H9 (cell line): ENCODE results near the gene TMEM91. TPM values are rescaled to one million over a fixed set of nuclear protein-coding genes. Genes with fewer than 3 reads are reported as not detected.
A peak's percentile ranks its signal among the peaks of the same experiment; 100 is the strongest.

Source experiments
- DNase-seq: peaks from one replicate; pipeline ENCODE4 v3.0.0-alpha.2; 2017
- H2AFZ ChIP-seq: one replicate; pipeline ENCODE4 v1.6.1; 2013; ENCODE audit warnings: mild to moderate bottlenecking, low read length, control low read depth, moderate library complexity
- H2AK5ac ChIP-seq: 2 replicates; pipeline ENCODE4 v1.6.1; 2013; ENCODE audit warnings: low read length, control low read depth, mixed read lengths; ENCODE audit not compliant: insufficient read length
- H2BK120ac ChIP-seq: one replicate; pipeline ENCODE4 v1.6.1; 2013; ENCODE audit warnings: low read depth, mild to moderate bottlenecking, low read length, control low read depth, inconsistent platforms; ENCODE audit not compliant: poor library complexity, severe bottlenecking
- H2BK12ac ChIP-seq: 2 replicates; pipeline ENCODE4 v1.6.1; 2013; ENCODE audit warnings: low read length, control low read depth, mixed read lengths, low read depth; ENCODE audit not compliant: insufficient read length
- H2BK15ac ChIP-seq: 2 replicates; pipeline ENCODE4 v1.6.1; 2013; ENCODE audit warnings: low read depth, low read length, control low read depth
- H2BK20ac ChIP-seq: one replicate; pipeline ENCODE4 v1.6.1; 2013; ENCODE audit warnings: low read depth, mild to moderate bottlenecking, low read length, control low read depth, inconsistent platforms; ENCODE audit not compliant: poor library complexity, severe bottlenecking
- H2BK5ac ChIP-seq: 2 replicates; pipeline ENCODE4 v1.6.1; 2013; ENCODE audit warnings: low read length, control low read depth, mixed read lengths; ENCODE audit not compliant: insufficient read length
- H3K14ac ChIP-seq: 2 replicates; pipeline ENCODE4 v1.6.1; 2013; ENCODE audit warnings: low read length, control low read depth; ENCODE audit not compliant: insufficient read depth
- H3K18ac ChIP-seq: 2 replicates; pipeline ENCODE4 v1.6.1; 2013; ENCODE audit warnings: low read depth, mild to moderate bottlenecking, mixed read lengths, low read length, control low read depth; ENCODE audit not compliant: insufficient read length
- H3K23ac ChIP-seq: 2 replicates; pipeline ENCODE4 v1.6.1; 2013; ENCODE audit warnings: low read length, control low read depth, mixed read lengths, low read depth; ENCODE audit not compliant: insufficient read length
- H3K23me2 ChIP-seq: 2 replicates; pipeline ENCODE4 v1.6.1; 2013; ENCODE audit warnings: low read depth, mild to moderate bottlenecking, mixed read lengths, low read length, control low read depth; ENCODE audit not compliant: insufficient read length, poor library complexity, severe bottlenecking
- H3K27ac ChIP-seq: 2 replicates; pipeline ENCODE4 v1.5.1; 2013; ENCODE audit warnings: low read length, control low read depth, mixed read lengths, low read depth; ENCODE audit not compliant: insufficient read length
- H3K27me3 ChIP-seq: 2 replicates; pipeline ENCODE4 v1.6.1; 2013; ENCODE audit warnings: low read length, control low read depth, inconsistent platforms; ENCODE audit not compliant: insufficient read depth
- H3K4ac ChIP-seq: 2 replicates; pipeline ENCODE4 v1.6.1; 2013; ENCODE audit warnings: low read depth, mild to moderate bottlenecking, control low read depth, inconsistent platforms, low read length, moderate library complexity
- H3K4me1 ChIP-seq: 2 replicates; pipeline ENCODE4 v1.6.1; 2013; ENCODE audit warnings: low read length, control low read depth, inconsistent platforms; ENCODE audit not compliant: insufficient read depth
- H3K4me2 ChIP-seq: 2 replicates; pipeline ENCODE4 v1.6.1; 2013; ENCODE audit warnings: low read length, control low read depth, mixed read lengths; ENCODE audit not compliant: insufficient read length, insufficient read depth
- H3K56ac ChIP-seq: 2 replicates; pipeline ENCODE4 v1.6.1; 2013; ENCODE audit warnings: low read depth, mild to moderate bottlenecking, mixed read lengths, low read length, control low read depth; ENCODE audit not compliant: insufficient read length
- H3K79me1 ChIP-seq: 2 replicates; pipeline ENCODE4 v1.6.1; 2013; ENCODE audit warnings: low read depth, mild to moderate bottlenecking, moderate library complexity, low read length, control low read depth, inconsistent platforms; ENCODE audit not compliant: insufficient read depth, poor library complexity, severe bottlenecking
- H3K79me2 ChIP-seq: 2 replicates; pipeline ENCODE4 v1.6.1; 2013; ENCODE audit warnings: low read length, control low read depth, inconsistent platforms; ENCODE audit not compliant: insufficient read depth
- H3K9ac ChIP-seq: 2 replicates; pipeline ENCODE4 v1.6.1; 2013; ENCODE audit warnings: low read length, control low read depth, mixed read lengths; ENCODE audit not compliant: insufficient read length; ENCODE audit errors: extremely low read depth
- H3K9me3 ChIP-seq: one replicate; pipeline ENCODE4 v1.6.1; 2013; ENCODE audit warnings: low read depth, low read length, inconsistent platforms; ENCODE audit not compliant: control insufficient read depth
- H3T11ph ChIP-seq: one replicate; pipeline ENCODE4 v1.6.1; 2013; ENCODE audit warnings: mild to moderate bottlenecking, low read length, control low read depth, inconsistent platforms
- H4K20me1 ChIP-seq: one replicate; pipeline ENCODE4 v1.6.1; 2013; ENCODE audit not compliant: control insufficient read depth, insufficient read length, insufficient read depth
- H4K5ac ChIP-seq: 2 replicates; pipeline ENCODE4 v1.6.1; 2013; ENCODE audit warnings: low read depth, mild to moderate bottlenecking, mixed read lengths, low read length, control low read depth; ENCODE audit not compliant: insufficient read length
- H4K8ac ChIP-seq: replicated peaks from 2 replicates; pipeline ENCODE4 v1.6.1; 2013; ENCODE audit warnings: low read length, control low read depth, mixed read lengths, low read depth; ENCODE audit not compliant: insufficient read length
- H4K91ac ChIP-seq: 2 replicates; pipeline ENCODE4 v1.6.1; 2013; ENCODE audit warnings: low read depth, mild to moderate bottlenecking, moderate library complexity, mixed read lengths, low read length, control low read depth; ENCODE audit not compliant: insufficient read length
- H3K27ac Mint-ChIP-seq, 3 experiments: 2 replicates in 2 of 3; 3 replicates in 1 of 3; pipeline ENCODE4 v1.8.0; 2020 to 2021; ENCODE audit warnings: mixed read lengths in 3 of 3, mild to moderate bottlenecking in 1 of 3, moderate library complexity in 1 of 3
- H3K27me3 Mint-ChIP-seq: 2 replicates; pipeline ENCODE4 v1.8.0; 2021; ENCODE audit warnings: low read depth, mild to moderate bottlenecking, moderate library complexity, mixed read lengths
- H3K36me3 Mint-ChIP-seq, 3 experiments: 2 replicates in 2 of 3; 3 replicates in 1 of 3; pipeline ENCODE4 v1.8.0; 2020 to 2021; ENCODE audit warnings: low read depth in 3 of 3, mixed read lengths in 3 of 3; ENCODE audit not compliant: insufficient read depth in 1 of 3
- H3K4me1 Mint-ChIP-seq, 2 experiments: 2 replicates each; pipeline ENCODE4 v1.8.0; 2020; ENCODE audit warnings: mixed read lengths in 2 of 2
- H3K4me3 Mint-ChIP-seq, 2 experiments: 2 replicates in 1 of 2; 3 replicates in 1 of 2; pipeline ENCODE4 v1.8.0; 2020 to 2021; ENCODE audit warnings: mild to moderate bottlenecking in 2 of 2, mixed read lengths in 2 of 2, moderate library complexity in 1 of 2
- H3K9me3 Mint-ChIP-seq, 2 experiments: 2 replicates in 1 of 2; 3 replicates in 1 of 2; pipeline ENCODE4 v1.8.0; 2020; ENCODE audit warnings: mild to moderate bottlenecking in 2 of 2, mixed read lengths in 2 of 2, moderate library complexity in 1 of 2
- WGBS: extraction: QIAGEN DNeasy Blood & Tissue Kit; methylation state at CpG from one replicate; pipeline ENCODE4 v1.1.7; 2013; ENCODE audit warnings: missing lambda C conversion rate, low lambda C conversion rate, mixed read lengths; ENCODE audit not compliant: insufficient read length; ENCODE audit errors: extremely low coverage; 5-methylcytosine and 5-hydroxymethylcytosine counted together
- total RNA-seq: library from RNA; stranded (reverse); gene quantifications from 2 replicates; pipeline ENCODE4 v1.2.1, GENCODE V29; 2021
- TF ChIP-seq, protein P1 (sequence below): fragments of 200-600 bp; sonication (generic); conservative IDR thresholded peaks from 3 replicates; pipeline ENCODE4 v1.8.0; 2021; ENCODE audit warnings: antibody characterized with exemption, mild to moderate bottlenecking

Gene TMEM91
- total RNA-seq, 1 experiment from 2014 or later = 5.7 TPM

DNA sequence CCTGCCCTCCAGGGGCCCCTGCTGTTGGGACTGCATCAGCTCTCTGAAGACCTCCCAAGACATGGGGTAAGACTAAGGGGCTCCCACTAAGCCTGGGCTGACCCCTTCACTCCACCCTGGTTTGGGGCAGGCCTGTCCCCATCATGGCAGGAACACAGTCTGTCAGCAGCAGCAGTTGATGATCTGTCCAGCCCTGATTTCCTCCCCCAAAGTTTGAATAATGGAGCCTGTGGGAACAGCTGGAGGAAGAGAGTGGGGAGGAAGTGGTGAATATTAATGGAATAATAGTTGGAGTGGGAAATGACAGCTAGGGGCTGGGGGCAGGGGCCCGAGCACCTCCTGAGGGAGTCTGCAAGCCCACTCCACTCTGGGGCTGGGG lies 52.1 kb downstream of the TMEM91 start:
- H3K4me3 Mint-ChIP-seq = peak overlapping the region in 1 of 2 experiments; percentile 84; a peak in 2 of 5 replicates
- H3K18ac ChIP-seq = no peak overlapping the region
- H4K8ac ChIP-seq = no peak overlapping the region

More for the DNA sequence above, 52.1 kb downstream of the TMEM91 start:
- no peak for DNase-seq
- Histone ChIP-seq H4K20me1 (no peaks in the 10 kb centered on the region), H3K9me3 (no peaks in the 10 kb centered on the region), H2BK120ac (no peak overlapping the region), H2AFZ (no peak overlapping the region), H3K4me1 (no peaks in the 10 kb centered on the region), H3K9ac (no peak overlapping the region), H3K27me3 (no peaks in the 10 kb centered on the region), H2BK12ac (no peak overlapping the region), H3K4me2 (peak overlapping the region; percentile 80), H2AK5ac (no peak overlapping the region), H4K5ac (no peak overlapping the region), H3K79me1 (no peaks in the 10 kb centered on the region), H3K27ac (no peak overlapping the region), H3K14ac (no peak overlapping the region), H2BK15ac (no peak overlapping the region), H3T11ph (no peak overlapping the region), H3K79me2 (no peaks in the 10 kb centered on the region), H3K23ac (no peak overlapping the region), H2BK20ac (no peak overlapping the region), H4K91ac (no peak overlapping the region), H2BK5ac (no peak overlapping the region), H3K23me2 (peaks cover 11% of the 10 kb centered on the region), H3K4ac (no peak overlapping the region), H3K56ac (no peak overlapping the region)
- TF ChIP-seq, protein P1, sequence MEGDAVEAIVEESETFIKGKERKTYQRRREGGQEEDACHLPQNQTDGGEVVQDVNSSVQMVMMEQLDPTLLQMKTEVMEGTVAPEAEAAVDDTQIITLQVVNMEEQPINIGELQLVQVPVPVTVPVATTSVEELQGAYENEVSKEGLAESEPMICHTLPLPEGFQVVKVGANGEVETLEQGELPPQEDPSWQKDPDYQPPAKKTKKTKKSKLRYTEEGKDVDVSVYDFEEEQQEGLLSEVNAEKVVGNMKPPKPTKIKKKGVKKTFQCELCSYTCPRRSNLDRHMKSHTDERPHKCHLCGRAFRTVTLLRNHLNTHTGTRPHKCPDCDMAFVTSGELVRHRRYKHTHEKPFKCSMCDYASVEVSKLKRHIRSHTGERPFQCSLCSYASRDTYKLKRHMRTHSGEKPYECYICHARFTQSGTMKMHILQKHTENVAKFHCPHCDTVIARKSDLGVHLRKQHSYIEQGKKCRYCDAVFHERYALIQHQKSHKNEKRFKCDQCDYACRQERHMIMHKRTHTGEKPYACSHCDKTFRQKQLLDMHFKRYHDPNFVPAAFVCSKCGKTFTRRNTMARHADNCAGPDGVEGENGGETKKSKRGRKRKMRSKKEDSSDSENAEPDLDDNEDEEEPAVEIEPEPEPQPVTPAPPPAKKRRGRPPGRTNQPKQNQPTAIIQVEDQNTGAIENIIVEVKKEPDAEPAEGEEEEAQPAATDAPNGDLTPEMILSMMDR = no peak
- WGBS = no CpG with 5 or more reads among the region's 1 CpG
- H3K27me3 Mint-ChIP-seq = no peaks in the 10 kb centered on the region
- H3K27ac Mint-ChIP-seq = no peak overlapping the region
- H3K9me3 Mint-ChIP-seq = no peaks in the 10 kb centered on the region
- peaks cover 14 to 31% (median 27%) of the 10 kb centered on the region in 3 experiments; a peak in 6 of 7 replicates for H3K36me3 Mint-ChIP-seq
- H3K4me1 Mint-ChIP-seq = peaks cover 14 to 29% of the 10 kb centered on the region in 2 experiments
